CD4-positive, alpha-beta T cell treated with Interferon gamma for 1 hour (primary cell): ENCODE data around the gene IGF2.
A peak's percentile ranks its signal among the peaks of the same experiment; 100 is the strongest.

Experiments
- DNase-seq: peaks from one replicate; pipeline ENCODE4 v3.0.0-alpha.2; 2020

Gene IGF2

DNA sequence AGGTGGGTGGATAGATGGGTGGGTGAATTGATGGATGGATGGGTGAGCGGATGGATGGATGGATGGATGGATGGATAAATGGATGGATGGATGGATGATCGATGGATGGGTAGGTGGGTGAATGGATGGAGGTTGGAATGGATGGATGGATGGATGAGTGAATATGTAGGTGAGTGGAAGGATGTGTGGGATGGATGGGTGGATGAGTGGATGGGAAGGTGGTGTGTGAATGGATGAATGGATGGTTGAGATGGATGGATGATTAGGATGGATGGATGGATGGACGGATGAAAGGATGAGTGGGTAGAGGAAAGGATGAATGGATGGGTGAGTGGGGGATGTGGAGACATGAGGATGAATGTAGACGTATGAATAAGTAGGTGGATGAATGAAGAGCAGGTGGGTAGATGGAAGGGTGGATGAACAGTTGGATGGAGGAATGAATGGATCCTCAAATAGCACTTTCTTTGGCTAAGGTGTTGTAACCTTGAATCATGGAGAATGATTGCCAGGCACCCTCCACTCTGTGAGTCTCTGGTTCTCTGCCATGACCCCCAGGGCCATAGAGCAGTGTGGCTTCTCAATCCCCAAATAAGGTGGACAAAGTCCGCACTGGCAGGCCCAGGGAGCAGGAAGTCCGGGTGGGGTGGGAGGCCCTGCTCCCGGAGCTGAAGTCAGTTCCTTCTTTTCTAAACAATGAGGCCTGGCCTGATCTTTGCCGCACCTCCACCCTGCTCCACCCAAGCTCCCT, 36.9 kb downstream of the IGF2 start:
- DNase-seq, result no peak

- no peak for DNase-seq
These were observed 38.0 kb downstream of the IGF2 start for GRCh38 chr11:2101171-2101675.

- peak; percentile 54 for DNase-seq
These were observed 38.6 kb downstream of the IGF2 start for GRCh38 chr11:2100361-2101170.

GRCh38 chr11:2099516-2100349, 39.5 kb downstream of the IGF2 start:
- DNase-seq, result peak; percentile 6

- DNase-seq, result no peak
These were observed 40.3 kb downstream of the IGF2 start for GRCh38 chr11:2098691-2099515.

DNA sequence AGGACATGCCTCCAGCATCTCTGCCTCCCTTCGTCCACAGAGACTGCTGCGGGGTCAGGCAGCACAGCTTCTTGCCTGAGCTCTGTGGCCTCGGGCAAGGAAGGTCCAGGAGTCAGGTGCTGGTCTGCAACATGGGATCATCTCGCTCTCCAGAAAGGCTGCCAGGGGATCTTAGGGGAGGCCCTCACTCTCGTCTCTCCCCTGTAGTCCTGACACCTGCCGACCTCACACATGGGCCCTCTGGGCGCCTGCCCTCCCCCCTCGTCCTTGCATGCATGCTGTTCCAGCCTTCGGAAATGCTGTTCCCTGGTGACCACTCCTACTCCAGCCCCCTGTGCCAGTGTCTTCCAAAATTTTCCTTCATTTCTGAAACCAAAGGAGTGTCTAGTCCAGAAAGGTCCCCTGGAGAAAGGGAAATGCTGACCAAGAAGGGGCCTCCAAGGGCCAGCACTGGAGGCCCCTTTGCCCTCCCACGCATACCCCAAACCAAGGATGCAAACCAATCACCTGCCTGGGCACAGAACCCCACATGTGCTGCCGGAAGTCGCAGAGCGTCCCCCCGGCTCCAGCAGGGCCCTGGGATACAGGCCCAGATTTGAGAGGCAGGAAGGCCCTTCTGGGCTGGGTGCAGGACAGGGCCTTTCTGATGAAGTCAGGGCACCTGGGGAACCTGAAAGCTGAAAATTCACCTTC, 41.0 kb downstream of the IGF2 start:
- DNase-seq, result no peak

GRCh38 chr11:2097356-2097997, 41.7 kb downstream of the IGF2 start:
- no peak for DNase-seq

GRCh38 chr11:2096919-2097301, 42.3 kb downstream of the IGF2 start:
- DNase-seq, result no peak

- no peak for DNase-seq
These were observed 42.9 kb downstream of the IGF2 start for GRCh38 chr11:2096011-2096918.

GRCh38 chr11:2095542-2095941, 43.6 kb downstream of the IGF2 start:
- DNase-seq, result no peak

GRCh38 chr11:2095198-2095520, 44.0 kb downstream of the IGF2 start:
- no peak for DNase-seq

DNA sequence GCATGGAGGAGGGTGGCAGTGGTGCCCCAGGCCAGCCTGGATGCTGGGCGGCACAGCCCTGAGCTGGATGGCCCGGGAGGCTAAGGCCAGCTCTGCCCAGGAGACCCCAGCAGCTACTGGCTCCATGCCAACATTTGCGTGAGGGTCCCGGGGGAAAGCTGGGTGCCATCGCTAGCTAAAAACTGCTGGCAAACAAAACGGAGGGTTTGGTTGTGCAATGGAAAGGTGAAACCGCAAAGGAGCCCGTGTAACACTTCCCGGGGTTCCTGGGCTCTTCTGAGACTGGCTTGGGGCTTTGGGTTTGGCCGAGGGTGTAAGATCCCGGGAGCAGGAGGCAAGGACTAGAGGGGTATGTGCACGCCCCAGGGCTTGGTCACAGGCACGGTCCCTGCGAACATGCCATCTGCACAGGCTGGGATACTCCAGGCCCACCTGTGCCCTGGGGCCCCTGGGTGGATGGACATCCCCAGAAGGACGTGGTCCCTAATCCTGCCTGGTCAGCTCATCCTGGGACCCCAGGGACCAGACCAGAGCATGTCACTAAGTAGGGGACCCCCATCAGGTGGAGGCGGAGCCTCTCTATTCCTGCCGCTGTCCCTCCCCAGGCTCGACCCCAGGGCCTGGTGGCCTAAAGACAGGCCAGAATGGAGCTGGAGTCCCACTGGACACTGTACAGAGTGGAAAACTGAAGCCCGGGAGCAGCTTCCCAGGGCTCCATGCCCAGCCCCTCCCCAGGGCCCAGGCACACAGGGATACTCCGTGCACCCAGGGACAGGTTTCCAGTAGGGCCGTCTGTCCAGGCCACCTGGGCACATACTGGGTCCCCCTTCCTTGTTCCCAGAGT, 44.6 kb downstream of the IGF2 start:
- no peak for DNase-seq

DNA sequence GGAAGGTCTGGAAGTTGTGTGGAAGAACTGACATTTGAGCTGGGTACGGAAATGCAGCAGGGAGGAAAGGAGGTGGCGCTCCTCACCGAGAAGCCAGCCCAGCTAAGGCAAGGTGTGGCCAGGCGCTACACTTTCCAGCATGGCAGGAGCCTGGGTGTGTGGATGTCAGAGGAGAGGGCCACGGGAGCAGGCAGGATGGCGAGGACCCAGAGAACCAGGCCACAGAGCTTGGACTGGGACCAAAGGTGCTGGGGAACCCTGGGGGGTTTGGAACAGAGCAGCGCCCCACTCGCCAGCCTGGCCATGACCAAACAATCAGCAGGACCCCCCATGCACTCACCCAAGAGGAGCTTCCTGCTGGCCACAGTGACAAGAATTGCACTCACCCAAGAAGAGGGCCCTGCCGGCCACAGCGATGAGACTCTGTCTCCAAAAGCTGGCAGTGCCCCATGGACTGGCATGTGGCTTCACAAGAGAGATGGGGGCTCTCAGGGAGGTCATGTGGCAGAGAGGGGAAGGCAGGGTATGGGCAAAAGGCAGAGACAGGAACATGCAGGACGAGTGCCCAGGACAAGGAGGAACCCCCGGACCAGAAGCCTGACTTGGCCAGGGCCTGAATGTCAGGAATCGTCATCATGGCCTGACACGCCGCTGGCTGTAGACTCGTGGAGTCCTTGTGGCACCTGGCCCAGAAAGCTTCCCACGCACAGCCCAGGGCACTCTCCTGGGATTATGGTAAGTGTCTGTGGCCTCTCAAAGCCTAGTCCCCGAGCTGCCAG, 45.4 kb downstream of the IGF2 start:
- no peak for DNase-seq

- DNase-seq, result peak; percentile 43
These were observed 46.2 kb downstream of the IGF2 start for GRCh38 chr11:2092956-2093412.

- no peak for DNase-seq
These were observed 46.7 kb downstream of the IGF2 start for GRCh38 chr11:2092464-2092910.

DNA sequence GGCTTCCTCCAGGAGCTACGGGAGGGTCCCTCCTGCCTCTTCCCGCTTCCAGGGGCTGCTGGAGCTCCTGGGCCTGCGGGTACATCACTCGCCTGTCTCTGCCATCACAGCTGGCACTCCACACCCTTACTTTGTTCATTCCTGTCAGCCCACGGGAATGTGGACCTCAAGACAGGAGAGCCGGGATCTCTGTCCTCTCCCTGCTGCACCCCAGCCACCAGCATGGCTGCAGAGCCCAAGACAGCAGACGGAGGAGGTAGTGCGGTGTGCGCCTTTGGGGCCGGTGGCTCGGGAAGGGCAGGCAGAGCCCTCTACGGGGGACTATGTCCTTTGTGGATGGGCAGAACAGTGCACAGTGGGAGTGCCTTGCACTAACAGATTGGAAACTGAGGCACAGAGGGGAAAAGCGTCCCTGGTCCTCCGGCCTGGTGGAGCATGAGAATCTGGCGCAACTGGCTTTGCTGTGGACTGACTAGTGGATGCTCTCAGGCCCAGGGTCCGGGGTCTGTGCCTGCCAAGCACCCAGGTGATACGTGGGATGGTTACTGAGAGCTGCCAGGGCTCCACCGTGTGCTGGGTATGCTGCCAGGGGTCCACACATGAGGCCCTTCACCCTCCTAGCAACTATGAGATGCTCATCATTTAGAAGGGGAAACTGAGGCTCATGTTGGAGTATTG, 47.3 kb downstream of the IGF2 start:
- DNase-seq, result no peak

DNA sequence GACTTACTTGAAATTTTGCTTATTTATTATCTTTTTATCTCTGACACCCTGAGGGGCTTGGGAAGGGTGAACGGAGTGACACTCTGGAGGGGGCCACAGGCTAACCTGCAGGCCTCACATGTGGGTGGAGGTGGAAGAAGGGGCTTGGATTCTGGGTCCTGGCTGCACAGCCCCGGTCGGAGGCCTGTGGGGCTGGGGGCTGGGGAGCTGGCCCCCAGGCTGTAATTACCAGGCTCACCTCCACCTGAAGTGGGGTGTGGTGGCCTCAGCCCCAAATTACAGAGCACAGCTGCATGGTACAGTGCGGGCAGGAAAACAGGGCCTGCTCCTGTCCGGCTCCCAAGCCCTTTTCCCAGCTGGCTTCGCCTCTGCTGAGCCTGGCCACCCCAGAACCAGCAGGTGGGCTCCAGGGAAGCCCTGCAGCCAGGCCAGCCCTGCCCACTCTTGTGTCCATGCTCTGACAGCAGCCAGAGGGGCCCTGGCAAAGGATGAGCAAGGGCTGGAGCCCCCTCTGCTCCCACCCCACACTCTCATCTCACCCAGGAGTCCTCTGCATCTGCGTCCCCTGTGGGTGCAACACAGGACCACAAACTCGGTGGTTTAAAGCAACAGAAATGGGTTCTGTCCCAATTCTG, 48.0 kb downstream of the IGF2 start:
- DNase-seq, result no peak
